GM18873 (cell line): ENCODE results near the gene MFRP.

Experiments
- ATAC-seq: cut with Tn5 transposase; IDR thresholded peaks from one replicate; pipeline ENCODE4 v1.9.1; 2021; ENCODE audit warnings: mild to moderate bottlenecking, moderate library complexity, moderate number of reproducible peaks; ENCODE audit not compliant: unreplicated experiment, low FRiP score

The MFRP gene

GRCh38 chr11:119373059-119373920 is 26.8 kb upstream of the MFRP start:
- ATAC-seq = no peak

GRCh38 chr11:119372260-119373058 is 26.0 kb upstream of the MFRP start:
- ATAC-seq = no peak

GRCh38 chr11:119371778-119372182 is 25.3 kb upstream of the MFRP start:
- ATAC-seq = no peak

GRCh38 chr11:119371067-119371601 is 24.6 kb upstream of the MFRP start:
- ATAC-seq = no peak

GRCh38 chr11:119370486-119371046 is 24.1 kb upstream of the MFRP start:
- ATAC-seq = no peak

- no peak for ATAC-seq
Measured at GRCh38 chr11:119369132-119369925, 22.8 kb upstream of the MFRP start.

- no peak for ATAC-seq
Measured at GRCh38 chr11:119368121-119369034, 21.9 kb upstream of the MFRP start.

GRCh38 chr11:119367661-119368120 is 21.2 kb upstream of the MFRP start:
- no peak for ATAC-seq

- ATAC-seq = no peak
Measured at GRCh38 chr11:119366690-119367620, 20.4 kb upstream of the MFRP start.

- ATAC-seq = no peak
Measured at GRCh38 chr11:119365071-119365591, 18.6 kb upstream of the MFRP start.

GRCh38 chr11:119363851-119364590 is 17.5 kb upstream of the MFRP start:
- no peak for ATAC-seq

GRCh38 chr11:119363081-119363850 is 16.8 kb upstream of the MFRP start:
- no peak for ATAC-seq

GRCh38 chr11:119362741-119363080 is 16.2 kb upstream of the MFRP start:
- ATAC-seq = no peak

GRCh38 chr11:119361941-119362725 is 15.6 kb upstream of the MFRP start:
- no peak for ATAC-seq

GRCh38 chr11:119361056-119361787 is 14.7 kb upstream of the MFRP start:
- no peak for ATAC-seq
